Measurements from ENCODE around the gene ZXDC.

The ZXDC gene

GRCh38 chr3:126450219-126450618 is 25.5 kb downstream of the ZXDC start:
- no peak for DNase-seq

- peak; percentile 13 for DNase-seq
These were observed 26.1 kb downstream of the ZXDC start for GRCh38 chr3:126449621-126450051.

GRCh38 chr3:126448893-126449180 is 26.9 kb downstream of the ZXDC start:
- no peak for DNase-seq

GRCh38 chr3:126448136-126448892 is 27.4 kb downstream of the ZXDC start:
- DNase-seq: peak; percentile 14

GRCh38 chr3:126447456-126448106 is 28.1 kb downstream of the ZXDC start:
- DNase-seq: peak; percentile 10

GRCh38 chr3:126446791-126447190 is 28.9 kb downstream of the ZXDC start:
- DNase-seq: peak; percentile 21

- peak; percentile 19 for DNase-seq
These were observed 29.4 kb downstream of the ZXDC start for GRCh38 chr3:126446301-126446700.

GRCh38 chr3:126445506-126445905 is 30.2 kb downstream of the ZXDC start:
- DNase-seq: peak; percentile 7

- peak; percentile 17 for DNase-seq
These were observed 32.8 kb downstream of the ZXDC start for GRCh38 chr3:126442856-126443242.

GRCh38 chr3:126442094-126442855 is 33.4 kb downstream of the ZXDC start:
- DNase-seq: no peak

GRCh38 chr3:126441256-126441880 is 34.3 kb downstream of the ZXDC start:
- DNase-seq: no peak

- no peak for DNase-seq
These were observed 35.0 kb downstream of the ZXDC start for GRCh38 chr3:126440709-126440995.

GRCh38 chr3:126439968-126440708 is 35.6 kb downstream of the ZXDC start:
- peak; percentile 4 for DNase-seq

- peak; percentile 10 for DNase-seq
These were observed 36.2 kb downstream of the ZXDC start for GRCh38 chr3:126439346-126439967.

- no peak for DNase-seq
These were observed 36.9 kb downstream of the ZXDC start for GRCh38 chr3:126438746-126439145.

GRCh38 chr3:126438186-126438585 is 37.5 kb downstream of the ZXDC start:
- no peak for DNase-seq

GRCh38 chr3:126436826-126437717 is 38.6 kb downstream of the ZXDC start:
- DNase-seq: peak; percentile 10

- DNase-seq: peak; percentile 16
These were observed 40.0 kb downstream of the ZXDC start for GRCh38 chr3:126435456-126436315.

- peak; percentile 17 for DNase-seq
These were observed 40.7 kb downstream of the ZXDC start for GRCh38 chr3:126434931-126435411.

- peak; percentile 11 for DNase-seq
These were observed 41.5 kb downstream of the ZXDC start for GRCh38 chr3:126434264-126434590.

All from stimulated activated CD8-positive, alpha-beta memory T cell treated with anti-CD3 and anti-CD28 coated beads, Interleukin-4, amount 100 ng/mL, for 48 hours (primary cell).